Measurements from ENCODE around the gene ARL15.

DNA sequence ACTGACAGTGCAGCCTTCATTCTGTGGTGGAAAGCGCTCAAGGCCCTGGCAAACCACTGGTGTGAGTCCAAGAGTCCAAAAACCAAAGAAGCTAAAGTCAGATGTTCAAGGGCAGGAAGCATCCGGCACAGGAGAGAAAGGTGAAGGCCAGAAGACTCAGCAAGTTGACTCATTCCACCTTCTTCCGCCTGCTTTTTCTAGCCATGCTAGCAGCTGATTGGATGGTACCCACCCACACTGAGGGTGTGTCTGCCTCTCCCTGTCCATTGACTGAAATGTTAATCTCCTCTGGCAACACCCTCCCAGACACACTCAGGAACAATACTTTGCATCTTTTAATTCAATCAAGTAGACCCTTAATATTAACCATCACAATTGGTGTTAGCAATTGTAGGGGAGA, 453.9 kb downstream of the ARL15 start:
- TF ChIP-seq, protein P1, sequence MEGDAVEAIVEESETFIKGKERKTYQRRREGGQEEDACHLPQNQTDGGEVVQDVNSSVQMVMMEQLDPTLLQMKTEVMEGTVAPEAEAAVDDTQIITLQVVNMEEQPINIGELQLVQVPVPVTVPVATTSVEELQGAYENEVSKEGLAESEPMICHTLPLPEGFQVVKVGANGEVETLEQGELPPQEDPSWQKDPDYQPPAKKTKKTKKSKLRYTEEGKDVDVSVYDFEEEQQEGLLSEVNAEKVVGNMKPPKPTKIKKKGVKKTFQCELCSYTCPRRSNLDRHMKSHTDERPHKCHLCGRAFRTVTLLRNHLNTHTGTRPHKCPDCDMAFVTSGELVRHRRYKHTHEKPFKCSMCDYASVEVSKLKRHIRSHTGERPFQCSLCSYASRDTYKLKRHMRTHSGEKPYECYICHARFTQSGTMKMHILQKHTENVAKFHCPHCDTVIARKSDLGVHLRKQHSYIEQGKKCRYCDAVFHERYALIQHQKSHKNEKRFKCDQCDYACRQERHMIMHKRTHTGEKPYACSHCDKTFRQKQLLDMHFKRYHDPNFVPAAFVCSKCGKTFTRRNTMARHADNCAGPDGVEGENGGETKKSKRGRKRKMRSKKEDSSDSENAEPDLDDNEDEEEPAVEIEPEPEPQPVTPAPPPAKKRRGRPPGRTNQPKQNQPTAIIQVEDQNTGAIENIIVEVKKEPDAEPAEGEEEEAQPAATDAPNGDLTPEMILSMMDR (conservative IDR thresholded peaks at IDR 0.05; ENCODE audit: low read depth, low read length) = no peak
- TF ChIP-seq EZH2phosphoT487 (IDR thresholded peaks at IDR 0.05; ENCODE audit: borderline replicate concordance, low read length) = no peak

Measured in PC-3 (cell line).